Lung (tissue), 12 donors: ENCODE measurements around the gene MMEL1. TPM values are rescaled to one million over a fixed set of nuclear protein-coding genes. Genes with fewer than 3 reads are reported as not detected.

Source experiments
- ATAC-seq: fragments of 200-7000 bp; cut with Tn5 transposase; one replicate; pipeline ENCODE4 v1.9.1; 2020; ENCODE audit warnings: moderate number of reproducible peaks; ENCODE audit not compliant: insufficient read depth, low FRiP score
- DNase-seq, 3 donors: peaks; one replicate each; pipeline ENCODE4 v3.0.0-alpha.2; 2013 to 2017
- H3K27ac ChIP-seq, 2 donors: one replicate each; pipeline ENCODE4 v1.5.1; 2013; ENCODE audit warnings: mild to moderate bottlenecking in 2 of 2, moderate library complexity in 2 of 2, control low read depth in 1 of 2, inconsistent platforms in 1 of 2, low read depth in 1 of 2, low read length in 1 of 2
- H3K27me3 ChIP-seq, 3 donors: one replicate each; pipeline ENCODE4 v1.5.1; 2013; ENCODE audit warnings: low read length in 2 of 3; ENCODE audit not compliant: control insufficient read depth in 3 of 3, insufficient read depth in 3 of 3
- H3K36me3 ChIP-seq, 4 donors: one replicate each; pipeline ENCODE4 v1.5.1; 2013; ENCODE audit warnings: low read length in 4 of 4, mild to moderate bottlenecking in 1 of 4, moderate library complexity in 1 of 4; ENCODE audit not compliant: control insufficient read depth in 4 of 4, insufficient read depth in 4 of 4
- H3K4me1 ChIP-seq, 5 donors: one replicate each; pipeline ENCODE4 v1.5.1; 2013; ENCODE audit warnings: low read length in 5 of 5, mild to moderate bottlenecking in 2 of 5, moderate library complexity in 1 of 5; ENCODE audit not compliant: control insufficient read depth in 5 of 5, insufficient read depth in 5 of 5
- H3K4me3 ChIP-seq: one replicate; pipeline ENCODE4 v1.5.1; 2013; ENCODE audit warnings: mild to moderate bottlenecking, control low read depth, moderate library complexity
- H3K9ac ChIP-seq, 2 donors: one replicate each; pipeline ENCODE4 v1.5.1; 2013; ENCODE audit warnings: low read length in 2 of 2, control low read depth in 1 of 2; ENCODE audit not compliant: insufficient read depth in 1 of 2
- H3K9me3 ChIP-seq, 4 donors: one replicate each; pipeline ENCODE4 v1.5.1; 2013; ENCODE audit warnings: low read length in 3 of 4, mild to moderate bottlenecking in 1 of 4, moderate library complexity in 1 of 4; ENCODE audit not compliant: control insufficient read depth in 4 of 4, insufficient read depth in 3 of 4
- WGBS, 2 donors: extraction: QIAGEN DNeasy Blood & Tissue Kit; methylation state at CpG; one replicate each; pipeline ENCODE4 v1.1.7; 2013; 5-methylcytosine and 5-hydroxymethylcytosine counted together
- polyA plus RNA-seq, 2 donors: library from polyadenylated mRNA; stranded (reverse); fragments of 200-250 nt; gene quantifications; one replicate each; pipeline ENCODE4 v1.2.1, GENCODE V29; 2013
- total RNA-seq, 2 donors: library from RNA; depleted of rRNA in 1 of 2; stranded (reverse); fragments of >200 nt in 1 of 2; gene quantifications; one replicate each; pipeline ENCODE4 v1.2.1, GENCODE V29; 2014 to 2021
- TF ChIP-seq, protein P1 (sequence below): IDR thresholded peaks from 2 replicates; pipeline ENCODE4 v1.5.1; 2012; ENCODE audit warnings: mild to moderate bottlenecking; ENCODE audit errors: control extremely low read depth, extremely low read depth
- donor health status: control.
- donor health status: control.
- donor health status: Bipolar disorder and iron deficiency.
- donor health status: healthy.
- donor health status: DM: yes; HTN: yes; CAD: no.

The MMEL1 gene
- total and polyA plus RNA-seq, 4 donors, result 4.0 to 8.4 (median 6.0) TPM

DNA sequence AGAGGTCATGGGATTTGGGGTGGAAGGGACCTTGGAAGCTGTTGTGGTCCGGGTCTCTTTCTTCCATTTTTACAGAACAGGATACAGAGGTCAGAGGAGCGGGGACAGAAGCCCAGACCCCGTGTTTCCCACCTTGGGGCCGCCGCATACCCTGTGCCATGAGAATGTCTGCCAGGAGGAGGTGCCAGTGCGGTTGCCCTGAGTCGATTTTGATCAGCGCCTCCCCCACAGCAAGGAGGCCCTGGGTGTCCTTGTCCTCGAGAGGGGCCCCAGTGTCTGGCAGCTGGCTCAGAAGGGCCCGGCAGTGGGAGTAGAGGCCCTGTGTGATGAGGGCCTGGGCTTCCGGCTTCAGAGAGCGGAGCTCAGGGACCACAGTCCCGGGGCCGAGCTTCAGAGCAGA is 12.3 kb upstream of the MMEL1 start:
- DNase-seq (no peak), ATAC-seq (no peak)
- Histone ChIP-seq H3K36me3 (no peaks in the 10 kb centered on the region), H3K4me1 (peaks cover 0 to 16% (median 0%) of the 10 kb centered on the region in 5 donors), H3K4me3 (no peak overlapping the region), H3K27ac (no peak overlapping the region), H3K9me3 (peaks cover 0 to 12% (median 3%) of the 10 kb centered on the region in 4 donors), H3K27me3 (no peaks in the 10 kb centered on the region), H3K9ac (no peak overlapping the region)
- TF ChIP-seq, protein P1, sequence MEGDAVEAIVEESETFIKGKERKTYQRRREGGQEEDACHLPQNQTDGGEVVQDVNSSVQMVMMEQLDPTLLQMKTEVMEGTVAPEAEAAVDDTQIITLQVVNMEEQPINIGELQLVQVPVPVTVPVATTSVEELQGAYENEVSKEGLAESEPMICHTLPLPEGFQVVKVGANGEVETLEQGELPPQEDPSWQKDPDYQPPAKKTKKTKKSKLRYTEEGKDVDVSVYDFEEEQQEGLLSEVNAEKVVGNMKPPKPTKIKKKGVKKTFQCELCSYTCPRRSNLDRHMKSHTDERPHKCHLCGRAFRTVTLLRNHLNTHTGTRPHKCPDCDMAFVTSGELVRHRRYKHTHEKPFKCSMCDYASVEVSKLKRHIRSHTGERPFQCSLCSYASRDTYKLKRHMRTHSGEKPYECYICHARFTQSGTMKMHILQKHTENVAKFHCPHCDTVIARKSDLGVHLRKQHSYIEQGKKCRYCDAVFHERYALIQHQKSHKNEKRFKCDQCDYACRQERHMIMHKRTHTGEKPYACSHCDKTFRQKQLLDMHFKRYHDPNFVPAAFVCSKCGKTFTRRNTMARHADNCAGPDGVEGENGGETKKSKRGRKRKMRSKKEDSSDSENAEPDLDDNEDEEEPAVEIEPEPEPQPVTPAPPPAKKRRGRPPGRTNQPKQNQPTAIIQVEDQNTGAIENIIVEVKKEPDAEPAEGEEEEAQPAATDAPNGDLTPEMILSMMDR, result no peak
- WGBS, 2 donors, result 82 to 86% methylated on average over 14 of the region's 14 CpGs

DNA sequence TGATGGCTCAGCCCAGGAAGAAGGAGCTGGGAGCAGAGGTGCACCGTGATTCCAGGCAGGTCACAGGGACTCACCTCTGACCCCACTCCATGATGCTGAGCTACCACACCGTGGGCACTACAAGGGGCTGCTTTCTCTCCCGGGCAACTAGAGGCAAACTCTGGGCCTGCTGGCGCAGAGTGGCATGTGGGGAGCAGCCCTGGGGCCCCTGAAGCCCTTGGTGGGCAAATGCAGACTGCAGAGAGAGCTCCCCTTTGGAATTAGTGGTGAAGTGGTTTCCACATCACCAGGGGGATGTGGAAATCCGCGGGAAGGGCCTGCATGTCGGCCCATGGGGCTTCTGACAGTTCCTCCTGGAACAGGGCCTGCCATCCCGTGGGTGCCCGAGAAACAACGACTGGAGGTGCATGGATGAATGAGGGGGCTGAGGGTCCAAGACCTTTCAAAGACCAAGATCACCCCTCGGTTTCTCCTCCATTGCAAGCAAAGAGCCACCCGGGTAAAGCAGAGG is 11.8 kb upstream of the MMEL1 start:
- ATAC-seq (no peak), DNase-seq (no peak)
- H3K27me3 ChIP-seq, result no peaks in the 10 kb centered on the region
- WGBS, 2 donors, result 87 to 88% methylated on average over 12 of the region's 12 CpGs
- peaks cover 0 to 12% (median 3%) of the 10 kb centered on the region in 4 donors for H3K9me3 ChIP-seq
- no peak overlapping the region for H3K4me3 ChIP-seq
- H3K4me1 ChIP-seq, result peaks cover 0 to 16% (median 0%) of the 10 kb centered on the region in 5 donors
- H3K27ac ChIP-seq, result no peak overlapping the region
- H3K36me3 ChIP-seq, result no peaks in the 10 kb centered on the region
- TF ChIP-seq, protein P1, result no peak
- H3K9ac ChIP-seq, result no peak overlapping the region

DNA sequence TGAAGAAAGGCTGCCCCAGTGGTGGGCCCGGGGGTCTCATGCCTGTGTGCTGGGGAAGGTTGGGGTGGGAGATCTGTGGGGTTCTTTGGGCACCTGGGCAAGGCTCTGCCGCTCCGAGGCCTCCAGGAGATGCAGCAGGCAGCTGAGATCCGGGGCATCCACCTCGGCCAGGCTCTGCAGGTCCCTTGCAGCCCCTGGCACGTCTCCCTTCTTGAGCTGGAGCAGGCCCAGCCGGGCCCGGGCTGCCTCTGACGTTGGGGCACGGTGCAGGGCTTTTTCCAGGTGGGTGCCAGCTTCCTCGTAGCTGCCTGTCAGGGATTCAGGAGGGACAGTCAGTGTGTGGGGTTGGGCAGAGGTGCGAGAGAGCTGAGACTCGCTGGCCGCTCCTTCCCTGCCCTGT is 11.4 kb upstream of the MMEL1 start:
- Histone ChIP-seq H3K36me3 (no peaks in the 10 kb centered on the region), H3K4me3 (no peak overlapping the region), H3K27ac (no peak overlapping the region), H3K9me3 (peaks cover 0 to 10% (median 3%) of the 10 kb centered on the region in 4 donors), H3K4me1 (peaks cover 0 to 16% (median 0%) of the 10 kb centered on the region in 5 donors), H3K9ac (no peak overlapping the region), H3K27me3 (no peaks in the 10 kb centered on the region)
- no peak for ATAC-seq
- TF ChIP-seq, protein P1, result no peak
- no peak for DNase-seq
- 89 to 91% methylated on average over 14 of the region's 14 CpGs for WGBS, 2 donors
